Vagina (tissue), 2 donors: ENCODE data around the gene ZNF560. TPM values are rescaled to one million over a fixed set of nuclear protein-coding genes. Genes with fewer than 3 reads are reported as not detected.

Experiments used
- DNase-seq, 2 donors: peaks; one replicate each; pipeline ENCODE4 v3.0.0-alpha.2; 2017; ENCODE audit errors: extremely low spot score in 2 of 2
- H3K27ac ChIP-seq: fragments of 200-600 bp; sonication (generic); one replicate; pipeline ENCODE4 v1.5.1; 2019
- H3K27me3 ChIP-seq: fragments of 200-600 bp; sonication (generic); one replicate; pipeline ENCODE4 v1.5.1; 2019
- H3K36me3 ChIP-seq, 2 donors: fragments of 200-600 bp; sonication (generic); one replicate each; pipeline ENCODE4 v1.5.1; 2017 to 2019
- H3K4me1 ChIP-seq: fragments of 200-600 bp; sonication (generic); one replicate; pipeline ENCODE4 v1.5.1; 2019
- H3K4me3 ChIP-seq, 2 donors: fragments of 200-600 bp; sonication (generic); 1 replicate in 1 of 2; 2 replicates in 1 of 2; pipeline ENCODE4 v1.5.1; 2016 to 2019
- H3K9me3 ChIP-seq: fragments of 200-600 bp; sonication (generic); one replicate; pipeline ENCODE4 v1.5.1; 2019
- POLR2A ChIP-seq, 2 donors: fragments of 450-650 bp; IDR thresholded peaks; one replicate each; pipeline ENCODE4 v1.6.1; 2017; ENCODE audit warnings: antibody characterized with exemption in 2 of 2, mild to moderate bottlenecking in 2 of 2, moderate library complexity in 2 of 2
- POLR2AphosphoS5 ChIP-seq, 2 donors: sonication (generic); formaldehyde crosslinking; IDR thresholded peaks; one replicate each; pipeline ENCODE4 v1.9.0; 2017; ENCODE audit warnings: antibody characterized with exemption in 2 of 2, mild to moderate bottlenecking in 2 of 2, low read depth in 1 of 2; ENCODE audit not compliant: insufficient read depth in 1 of 2
- intact Hi-C: fragments of 100-400 bp; cut with DNase I; formaldehyde crosslinking; loops from one replicate; pipeline ENCODE4 v1.15.1; 2023
- total RNA-seq: library from RNA; depleted of rRNA; stranded (reverse); fragments of >200 nt; gene quantifications from one replicate; pipeline ENCODE4 v1.2.3, GENCODE V29; 2016
- TF ChIP-seq, protein P1 (sequence below), 3 experiments: fragments of 450-650 bp in 2 of 3; fragments of 200-600 bp in 1 of 3; sonication (generic) in 1 of 3; IDR thresholded peaks; one replicate each; pipeline ENCODE4 v1.5.1; 2017 to 2019; ENCODE audit warnings: antibody characterized with exemption in 3 of 3, mild to moderate bottlenecking in 2 of 3, moderate library complexity in 2 of 3

The ZNF560 gene
- total RNA-seq, 1 donor from 2014 or later: 0.49 TPM

DNA sequence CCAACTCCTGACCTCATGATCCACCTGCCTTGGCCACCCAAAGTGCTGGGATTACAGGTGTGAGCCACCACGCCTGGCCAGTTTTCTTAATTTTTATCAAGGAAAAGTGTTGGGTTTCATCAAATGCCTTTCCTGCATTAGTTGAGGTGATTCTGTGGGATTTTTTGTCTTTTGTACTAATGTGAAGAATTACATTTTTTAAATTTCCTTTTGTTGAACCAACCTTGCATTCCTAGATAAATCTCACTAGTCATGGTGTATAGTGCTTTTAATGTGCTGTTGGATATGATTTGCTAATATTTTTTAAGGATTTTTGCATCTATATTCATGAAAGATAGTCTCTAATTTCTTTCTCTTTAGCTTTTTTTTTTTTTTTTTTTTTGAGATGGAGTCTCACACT, 2.4 kb upstream of the ZNF560 start:
- DNase-seq: no peak
- intact Hi-C loops: no loop called here
- Histone ChIP-seq H3K4me1 (no peaks in the 10 kb centered on the region), H3K9me3 (peaks cover 13% of the 10 kb centered on the region), H3K36me3 (no peaks in the 10 kb centered on the region), H3K27me3 (no peaks in the 10 kb centered on the region), H3K27ac (no peak overlapping the region), H3K4me3 (no peak overlapping the region)
- TF ChIP-seq, protein P1, sequence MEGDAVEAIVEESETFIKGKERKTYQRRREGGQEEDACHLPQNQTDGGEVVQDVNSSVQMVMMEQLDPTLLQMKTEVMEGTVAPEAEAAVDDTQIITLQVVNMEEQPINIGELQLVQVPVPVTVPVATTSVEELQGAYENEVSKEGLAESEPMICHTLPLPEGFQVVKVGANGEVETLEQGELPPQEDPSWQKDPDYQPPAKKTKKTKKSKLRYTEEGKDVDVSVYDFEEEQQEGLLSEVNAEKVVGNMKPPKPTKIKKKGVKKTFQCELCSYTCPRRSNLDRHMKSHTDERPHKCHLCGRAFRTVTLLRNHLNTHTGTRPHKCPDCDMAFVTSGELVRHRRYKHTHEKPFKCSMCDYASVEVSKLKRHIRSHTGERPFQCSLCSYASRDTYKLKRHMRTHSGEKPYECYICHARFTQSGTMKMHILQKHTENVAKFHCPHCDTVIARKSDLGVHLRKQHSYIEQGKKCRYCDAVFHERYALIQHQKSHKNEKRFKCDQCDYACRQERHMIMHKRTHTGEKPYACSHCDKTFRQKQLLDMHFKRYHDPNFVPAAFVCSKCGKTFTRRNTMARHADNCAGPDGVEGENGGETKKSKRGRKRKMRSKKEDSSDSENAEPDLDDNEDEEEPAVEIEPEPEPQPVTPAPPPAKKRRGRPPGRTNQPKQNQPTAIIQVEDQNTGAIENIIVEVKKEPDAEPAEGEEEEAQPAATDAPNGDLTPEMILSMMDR (IDR thresholded peaks at IDR 0.05): no peak
- TF ChIP-seq POLR2AphosphoS5 (IDR thresholded peaks at IDR 0.05; ENCODE audit: insufficient read depth in 1 of 2, low read depth in 1 of 2) (no peak), POLR2A (IDR thresholded peaks at IDR 0.05) (no peak)

DNA sequence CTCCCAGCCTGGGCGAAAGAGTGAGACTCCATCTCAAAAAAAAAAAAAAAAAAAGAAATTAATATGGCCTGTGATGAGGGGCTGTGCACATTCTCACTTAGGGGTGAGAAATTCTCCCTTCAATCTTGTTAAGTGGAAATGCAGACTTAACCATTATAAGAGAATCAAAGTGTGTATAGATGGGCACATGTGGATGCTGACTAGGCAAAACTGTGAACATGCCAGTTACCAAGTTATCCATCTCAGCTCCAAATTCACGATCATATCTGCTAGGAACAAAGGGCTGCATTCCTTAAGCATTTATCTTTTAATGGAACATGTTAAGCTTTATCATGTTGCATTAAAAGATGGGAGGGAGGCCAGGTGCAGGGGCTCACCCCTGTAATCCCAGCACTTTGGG, 4.3 kb downstream of the ZNF560 start:
- Histone ChIP-seq H3K36me3 (no peaks in the 10 kb centered on the region), H3K4me3 (no peak overlapping the region), H3K9me3 (peaks cover 6% of the 10 kb centered on the region), H3K4me1 (no peaks in the 10 kb centered on the region), H3K27me3 (no peaks in the 10 kb centered on the region), H3K27ac (no peak overlapping the region)
- DNase-seq: no peak
- intact Hi-C loops: no loop called here
- TF ChIP-seq POLR2AphosphoS5 (IDR thresholded peaks at IDR 0.05; ENCODE audit: insufficient read depth in 1 of 2, low read depth in 1 of 2): no peak
- no peak for TF ChIP-seq POLR2A (IDR thresholded peaks at IDR 0.05)
- TF ChIP-seq, protein P1 (IDR thresholded peaks at IDR 0.05): no peak

DNA sequence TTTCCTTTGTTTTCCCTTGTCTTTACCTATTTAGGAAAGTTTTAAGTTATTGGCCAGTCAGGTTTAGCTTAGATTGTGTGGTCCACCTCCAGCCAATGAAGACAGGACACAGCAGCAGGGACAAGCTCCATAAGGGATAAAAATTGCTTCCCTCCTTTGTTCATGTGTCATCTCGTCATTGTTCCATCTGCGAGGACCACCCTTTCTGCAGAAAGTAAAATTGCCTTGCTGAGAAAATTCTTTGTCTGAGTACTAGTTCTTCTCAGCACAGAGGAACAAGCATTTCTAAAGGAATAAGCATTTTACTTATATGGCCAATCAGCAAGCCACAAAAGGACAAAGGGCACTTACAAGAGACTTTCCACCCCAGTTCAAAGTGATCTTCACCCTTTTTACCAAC, 11.4 kb downstream of the ZNF560 start:
- Histone ChIP-seq H3K36me3 (no peaks in the 10 kb centered on the region), H3K4me3 (no peak overlapping the region), H3K9me3 (no peaks in the 10 kb centered on the region), H3K4me1 (no peaks in the 10 kb centered on the region), H3K27ac (no peak overlapping the region), H3K27me3 (no peaks in the 10 kb centered on the region)
- DNase-seq: no peak
- TF ChIP-seq POLR2A (IDR thresholded peaks at IDR 0.05) (no peak), POLR2AphosphoS5 (IDR thresholded peaks at IDR 0.05; ENCODE audit: insufficient read depth in 1 of 2, low read depth in 1 of 2) (no peak)
- TF ChIP-seq, protein P1 (IDR thresholded peaks at IDR 0.05): no peak
- intact Hi-C loops: no loop called here

DNA sequence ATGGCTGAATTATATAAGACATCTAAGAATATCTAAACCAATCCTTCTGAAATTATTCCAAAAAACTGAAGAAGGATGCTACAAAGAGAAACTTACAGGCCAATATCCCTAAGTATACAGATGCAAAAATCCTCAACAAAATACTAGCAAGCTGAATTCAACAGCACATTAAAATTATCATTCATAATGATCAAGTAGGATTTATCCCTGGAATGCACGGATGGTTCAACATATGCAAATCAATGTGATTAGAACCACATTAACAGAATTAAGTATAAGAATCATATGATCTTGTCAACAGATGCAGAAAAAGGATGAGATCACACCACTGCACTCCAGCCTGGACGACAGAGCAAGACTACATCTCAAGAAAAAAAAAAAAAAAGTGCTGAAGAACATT, 13.3 kb downstream of the ZNF560 start:
- no peaks in the 10 kb centered on the region for H3K36me3 ChIP-seq

DNA sequence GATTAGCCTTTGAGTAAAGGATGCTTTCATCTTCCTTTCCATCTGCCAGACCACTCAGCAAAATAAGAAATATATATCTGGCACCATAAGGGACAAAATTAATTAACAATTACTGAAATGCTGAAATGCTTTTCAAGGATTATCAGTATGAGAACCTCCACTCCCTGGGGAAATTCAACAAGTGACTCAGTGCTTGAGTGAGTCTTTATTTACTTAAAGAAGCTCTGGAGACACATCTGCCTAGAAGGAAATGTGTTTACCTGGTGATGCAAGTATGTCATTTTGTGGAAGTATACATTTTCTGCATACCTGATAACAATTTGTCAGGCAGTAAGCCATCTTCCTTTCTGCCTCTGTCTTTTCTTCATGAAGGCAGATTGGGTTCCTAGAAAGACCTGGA, 23.4 kb downstream of the ZNF560 start:
- TF ChIP-seq POLR2AphosphoS5 (IDR thresholded peaks at IDR 0.05; ENCODE audit: insufficient read depth in 1 of 2, low read depth in 1 of 2) (no peak), POLR2A (IDR thresholded peaks at IDR 0.05) (no peak)
- TF ChIP-seq, protein P1 (IDR thresholded peaks at IDR 0.05): no peak
- no peak for DNase-seq
- Histone ChIP-seq H3K9me3 (peaks cover 11% of the 10 kb centered on the region), H3K36me3 (no peaks in the 10 kb centered on the region), H3K4me3 (no peak overlapping the region), H3K27ac (no peak overlapping the region), H3K4me1 (no peaks in the 10 kb centered on the region), H3K27me3 (no peaks in the 10 kb centered on the region)
- intact Hi-C loops: no loop called here

More for the DNA sequence above, 13.3 kb downstream of the ZNF560 start:
- Histone ChIP-seq H3K9me3 (no peaks in the 10 kb centered on the region), H3K4me1 (no peaks in the 10 kb centered on the region), H3K4me3 (no peak overlapping the region), H3K27ac (no peak overlapping the region), H3K27me3 (no peaks in the 10 kb centered on the region)
- TF ChIP-seq POLR2A (IDR thresholded peaks at IDR 0.05) (no peak), POLR2AphosphoS5 (IDR thresholded peaks at IDR 0.05; ENCODE audit: insufficient read depth in 1 of 2, low read depth in 1 of 2) (no peak)
- TF ChIP-seq, protein P1 (IDR thresholded peaks at IDR 0.05): no peak
- no peak for DNase-seq
- intact Hi-C loops: no loop called here
